Uterus (tissue), 2 donors: ENCODE measurements around the gene CDKAL1.

Experiments
- POLR2A ChIP-seq, 2 donors: fragments of 450-650 bp; IDR thresholded peaks; one replicate each; pipeline ENCODE4 v1.6.1; 2016; ENCODE audit warnings: antibody characterized with exemption in 2 of 2, mild to moderate bottlenecking in 1 of 2, moderate library complexity in 1 of 2
- TF ChIP-seq, protein P1 (sequence below), 4 experiments: fragments of 200-600 bp in 2 of 4; fragments of 450-650 bp in 2 of 4; sonication (generic) in 2 of 4; IDR thresholded peaks; one replicate each; pipeline ENCODE4 v1.5.1; 2016 to 2019; ENCODE audit warnings: antibody characterized with exemption in 4 of 4, mild to moderate bottlenecking in 2 of 4, moderate library complexity in 1 of 4

- TF ChIP-seq, protein P1, sequence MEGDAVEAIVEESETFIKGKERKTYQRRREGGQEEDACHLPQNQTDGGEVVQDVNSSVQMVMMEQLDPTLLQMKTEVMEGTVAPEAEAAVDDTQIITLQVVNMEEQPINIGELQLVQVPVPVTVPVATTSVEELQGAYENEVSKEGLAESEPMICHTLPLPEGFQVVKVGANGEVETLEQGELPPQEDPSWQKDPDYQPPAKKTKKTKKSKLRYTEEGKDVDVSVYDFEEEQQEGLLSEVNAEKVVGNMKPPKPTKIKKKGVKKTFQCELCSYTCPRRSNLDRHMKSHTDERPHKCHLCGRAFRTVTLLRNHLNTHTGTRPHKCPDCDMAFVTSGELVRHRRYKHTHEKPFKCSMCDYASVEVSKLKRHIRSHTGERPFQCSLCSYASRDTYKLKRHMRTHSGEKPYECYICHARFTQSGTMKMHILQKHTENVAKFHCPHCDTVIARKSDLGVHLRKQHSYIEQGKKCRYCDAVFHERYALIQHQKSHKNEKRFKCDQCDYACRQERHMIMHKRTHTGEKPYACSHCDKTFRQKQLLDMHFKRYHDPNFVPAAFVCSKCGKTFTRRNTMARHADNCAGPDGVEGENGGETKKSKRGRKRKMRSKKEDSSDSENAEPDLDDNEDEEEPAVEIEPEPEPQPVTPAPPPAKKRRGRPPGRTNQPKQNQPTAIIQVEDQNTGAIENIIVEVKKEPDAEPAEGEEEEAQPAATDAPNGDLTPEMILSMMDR (IDR thresholded peaks at IDR 0.05) = no peak
- no peak for TF ChIP-seq POLR2A (IDR thresholded peaks at IDR 0.05)
Measured at GRCh38 chr6:20569000-20569610, 34.8 kb downstream of the CDKAL1 start.
